Activated CD8-positive, alpha-beta memory T cell treated with anti-CD3 and anti-CD28 coated beads for 48 hours (primary cell): ENCODE results near the gene SLC16A8.
"Not testable (repeated sequence)": the region's sequence is repeated elsewhere in the genome, so short reads cannot be mapped to it uniquely, and the experiment has no call there.

Experiments used
- DNase-seq, 3 experiments: peaks; one replicate each; pipeline ENCODE4 v3.0.0-alpha.2; 2020; ENCODE audit warnings: low read depth in 2 of 3, low spot score in 2 of 3

Gene SLC16A8, protein sequence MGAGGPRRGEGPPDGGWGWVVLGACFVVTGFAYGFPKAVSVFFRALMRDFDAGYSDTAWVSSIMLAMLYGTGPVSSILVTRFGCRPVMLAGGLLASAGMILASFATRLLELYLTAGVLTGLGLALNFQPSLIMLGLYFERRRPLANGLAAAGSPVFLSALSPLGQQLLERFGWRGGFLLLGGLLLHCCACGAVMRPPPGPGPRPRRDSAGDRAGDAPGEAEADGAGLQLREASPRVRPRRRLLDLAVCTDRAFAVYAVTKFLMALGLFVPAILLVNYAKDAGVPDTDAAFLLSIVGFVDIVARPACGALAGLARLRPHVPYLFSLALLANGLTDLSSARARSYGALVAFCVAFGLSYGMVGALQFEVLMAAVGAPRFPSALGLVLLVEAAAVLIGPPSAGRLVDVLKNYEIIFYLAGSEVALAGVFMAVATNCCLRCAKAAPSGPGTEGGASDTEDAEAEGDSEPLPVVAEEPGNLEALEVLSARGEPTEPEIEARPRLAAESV

GRCh38 chr22:38083931-38084631 is at the start of gene SLC16A8:
Gene SLC16A8, minus strand, starts transcription at chr22:38084184. Its CDS starts 1,311 bp downstream, at chr22:38082873.
- DNase-seq = no peak

DNA sequence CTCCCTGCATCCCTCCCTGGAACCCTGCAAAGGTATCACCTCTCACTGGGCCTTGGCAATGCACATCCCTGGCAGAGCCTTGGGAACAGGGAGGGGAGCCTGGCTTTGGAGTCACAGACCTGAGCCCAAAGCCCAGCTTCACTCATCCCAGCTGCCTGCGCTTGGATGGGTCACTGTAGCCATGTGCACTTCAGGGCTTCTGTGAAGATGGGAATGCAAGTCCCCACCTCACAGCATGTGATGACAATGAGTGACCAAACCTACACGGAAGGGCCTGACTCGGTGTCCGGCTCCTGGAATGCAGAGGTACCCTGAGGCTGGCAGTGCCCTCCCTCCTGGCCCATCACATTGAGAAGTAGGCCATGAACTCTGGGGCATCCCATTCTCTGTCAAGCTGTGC is 49.3 kb upstream of the SLC16A8 start:
- no peak for DNase-seq

GRCh38 chr22:38132794-38133193 is 48.8 kb upstream of the SLC16A8 start:
- no peak for DNase-seq

DNA sequence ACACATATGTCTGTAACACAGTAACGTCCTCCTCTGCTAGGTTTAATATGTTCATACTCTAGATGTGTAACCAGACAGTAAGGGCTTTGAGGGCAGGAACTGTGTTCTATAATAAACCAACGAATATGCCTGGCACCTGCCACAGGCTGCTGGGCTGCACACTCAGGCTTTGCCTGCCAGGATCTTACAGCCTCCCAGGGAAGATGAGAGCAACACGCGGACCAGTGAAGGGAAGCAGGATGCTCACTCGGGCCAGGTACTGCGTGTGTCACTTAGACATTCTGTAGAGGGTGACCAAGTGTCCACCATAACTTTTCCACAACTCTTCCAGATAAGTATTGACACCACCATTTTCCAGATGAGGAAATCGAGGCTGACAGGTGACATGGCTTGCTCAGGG is 48.2 kb upstream of the SLC16A8 start:
- DNase-seq = no peak

GRCh38 chr22:38131399-38131798 is 47.4 kb upstream of the SLC16A8 start:
- DNase-seq = no peak

GRCh38 chr22:38129856-38130255 is 45.9 kb upstream of the SLC16A8 start:
- no peak for DNase-seq

DNA sequence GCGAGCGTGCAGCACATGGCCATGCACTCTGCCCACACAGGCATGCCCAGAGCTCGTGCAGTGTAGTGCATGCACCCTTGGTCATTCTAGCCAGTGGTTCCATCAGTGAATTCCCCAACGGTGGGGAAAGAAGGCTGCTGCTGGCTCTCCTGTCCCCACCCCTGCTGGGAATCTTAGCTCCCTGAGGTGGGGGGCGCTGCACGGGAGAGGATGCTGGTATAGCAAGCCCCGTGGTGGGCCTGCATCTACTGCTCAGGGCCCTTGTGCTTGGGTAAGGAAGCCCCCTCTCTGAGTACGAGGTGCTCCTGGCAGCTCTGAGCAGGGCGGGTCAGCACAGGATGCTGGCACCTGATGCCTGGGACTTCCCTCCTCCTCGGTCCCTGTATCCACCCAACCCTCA is 45.0 kb upstream of the SLC16A8 start:
- no peak for DNase-seq

GRCh38 chr22:38127869-38128268 is 43.9 kb upstream of the SLC16A8 start:
- DNase-seq = no peak

- no peak for DNase-seq
Observed at GRCh38 chr22:38126928-38127668, 43.1 kb upstream of the SLC16A8 start.

DNA sequence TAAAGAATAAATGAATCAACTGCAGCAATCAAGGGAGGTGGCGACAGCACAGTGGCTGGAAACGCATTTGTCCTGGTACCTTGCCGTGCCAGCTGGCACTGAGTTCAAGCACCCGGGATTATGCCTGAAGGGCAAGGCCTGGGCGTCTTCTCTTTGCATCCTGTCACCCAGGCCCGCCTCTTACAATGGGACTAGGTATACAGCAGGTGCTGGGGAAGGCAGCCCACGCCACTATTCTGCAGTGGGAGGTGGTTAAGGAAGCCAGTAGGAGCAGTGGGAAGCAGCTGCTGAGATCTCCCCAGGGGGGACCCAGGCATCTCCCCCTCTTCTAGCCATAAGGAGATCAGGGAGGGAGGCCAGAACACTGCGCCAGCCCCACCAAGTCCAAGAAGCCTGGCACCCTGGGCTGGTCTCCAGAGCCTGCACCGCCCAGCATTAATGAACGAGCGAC is 41.8 kb upstream of the SLC16A8 start:
- no peak for DNase-seq

- no peak for DNase-seq
Observed at GRCh38 chr22:38125038-38125610, 41.1 kb upstream of the SLC16A8 start.

GRCh38 chr22:38124236-38124974 is 40.4 kb upstream of the SLC16A8 start:
- DNase-seq = no peak

- DNase-seq = no peak
Observed at GRCh38 chr22:38122616-38123015, 38.6 kb upstream of the SLC16A8 start.

DNA sequence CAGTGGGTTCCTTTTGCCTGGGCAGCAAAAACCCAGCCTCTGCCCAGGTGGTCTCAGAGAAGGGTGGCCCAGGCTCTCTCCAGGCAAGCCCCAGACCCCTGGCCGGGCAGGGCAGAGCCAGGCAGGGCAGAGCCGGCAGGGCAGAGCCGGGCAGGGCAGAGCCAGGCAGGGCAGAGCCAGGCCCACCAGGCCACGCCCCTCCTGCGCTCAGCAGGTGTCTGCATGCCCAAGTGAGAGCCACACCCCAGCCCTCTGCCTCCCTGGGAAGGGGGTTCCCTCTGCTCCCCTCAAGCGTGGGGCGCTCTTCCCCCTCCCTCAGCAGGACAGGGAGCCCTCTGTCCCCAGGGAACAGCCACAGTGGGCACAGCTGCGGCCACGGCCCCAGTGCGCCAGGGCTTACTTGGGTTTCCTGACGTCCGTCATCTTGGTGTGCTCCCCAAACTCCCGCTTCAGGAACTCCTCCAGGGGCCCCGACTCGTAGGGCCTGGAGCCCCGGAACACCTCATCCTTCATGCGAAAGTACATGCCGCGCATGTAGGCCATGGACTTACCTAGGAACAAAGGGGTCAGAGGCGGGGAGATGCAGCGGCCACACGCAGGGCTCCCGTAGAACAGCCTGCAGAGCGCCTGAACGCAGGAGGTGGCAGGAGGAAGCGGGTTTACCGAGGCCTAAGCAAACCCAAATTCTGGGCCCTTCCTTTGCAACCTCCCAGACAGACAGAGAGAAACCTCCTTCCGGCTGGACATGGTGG is 36.6 kb upstream of the SLC16A8 start:
- DNase-seq = no peak

DNA sequence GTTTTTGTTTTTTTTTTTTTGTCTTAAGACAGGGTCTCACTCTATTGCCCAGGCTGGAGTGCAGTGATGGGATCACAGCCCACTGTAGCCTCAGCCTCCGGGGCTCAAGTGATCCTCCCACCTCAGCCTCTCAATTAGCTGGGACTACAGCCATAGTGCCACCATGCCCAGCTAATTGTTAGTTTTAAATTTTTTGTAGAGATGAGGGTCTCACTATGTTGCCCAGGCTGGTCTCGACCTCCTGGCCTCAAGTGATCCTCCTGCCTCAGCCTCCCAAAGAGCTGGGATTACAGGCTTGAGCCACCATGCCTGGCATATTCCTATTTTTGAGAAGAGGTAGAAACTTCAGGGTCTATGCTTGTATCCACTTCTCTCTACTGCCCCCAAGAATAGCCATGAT is 34.8 kb upstream of the SLC16A8 start:
- not testable (repeated sequence) for DNase-seq

DNA sequence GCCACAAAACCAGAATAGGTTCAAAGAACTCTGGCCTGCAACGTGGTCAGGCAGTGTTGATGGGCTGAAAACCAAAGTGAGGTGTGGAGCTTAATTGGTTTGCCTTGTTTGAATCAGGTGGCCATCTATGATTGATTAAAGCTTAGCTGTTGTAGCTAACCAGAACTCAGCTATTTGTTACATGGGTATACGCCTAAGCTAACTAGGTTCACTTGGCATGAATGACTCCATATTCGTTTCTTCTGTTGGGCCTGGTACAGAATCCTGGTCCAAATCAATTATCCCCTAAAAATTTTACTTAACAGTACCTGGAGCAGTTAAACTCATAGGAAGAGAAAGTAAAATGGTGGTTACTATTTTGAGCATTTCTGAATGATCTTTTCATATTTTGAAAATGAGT is 34.2 kb upstream of the SLC16A8 start:
- no peak for DNase-seq

- not testable (repeated sequence) for DNase-seq
Observed at GRCh38 chr22:38117556-38117955, 33.6 kb upstream of the SLC16A8 start.

DNA sequence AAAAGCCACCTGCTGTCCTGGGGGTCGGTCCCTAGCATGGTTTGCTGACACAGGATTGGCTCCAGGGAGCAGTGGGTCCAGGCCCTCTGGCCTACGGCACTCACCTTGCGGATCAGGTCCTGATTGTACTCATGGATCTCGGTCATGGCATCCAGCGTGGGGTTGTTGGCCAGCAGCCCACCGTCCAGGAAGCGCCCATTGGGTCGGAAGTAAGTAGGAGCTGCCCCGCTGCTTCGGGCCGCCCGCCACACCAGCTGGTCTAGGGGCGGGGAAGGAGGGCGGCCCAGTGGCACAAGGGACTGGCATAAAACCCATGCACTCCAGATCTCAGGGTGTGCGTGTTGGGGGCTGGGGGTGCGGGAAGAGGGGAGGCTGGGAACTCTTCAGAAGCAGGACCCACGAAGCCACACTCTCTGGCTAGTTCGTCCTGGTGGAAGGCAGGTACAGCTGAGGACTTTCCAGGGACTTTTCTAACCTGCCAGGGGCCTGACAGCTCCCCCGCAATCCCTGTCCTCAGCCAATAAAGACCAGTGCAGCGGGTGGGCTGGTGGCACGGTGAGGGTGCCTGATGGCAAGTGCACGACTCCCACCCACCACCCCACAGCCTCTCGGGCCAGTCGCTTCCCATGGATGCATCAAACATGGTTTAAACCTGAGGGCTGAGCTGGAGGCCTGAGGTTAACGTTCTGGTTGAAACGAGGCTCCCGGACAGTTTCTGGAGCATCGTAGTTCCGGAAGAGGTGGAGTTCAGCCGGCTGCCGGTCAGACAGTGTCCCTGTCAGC is 31.6 kb upstream of the SLC16A8 start:
- no peak for DNase-seq
